CD8-positive, alpha-beta memory T cell (primary cell): Measurements from ENCODE around the gene RBMS3. TPM values are rescaled to one million over a fixed set of nuclear protein-coding genes. Genes with fewer than 3 reads are reported as not detected.

Experiments used
- CTCF ChIA-PET: fragments of 350-600 bp; sonication (Branson Sonifier 250); formaldehyde crosslinking; loops from one replicate; lab custom pipeline; 2021; ENCODE audit warnings: antibody characterized with exemption; lab: Charles Lee
- POLR2A ChIA-PET: fragments of 350-600 bp; sonication (Branson Sonifier 250); formaldehyde crosslinking; loops from one replicate; lab custom pipeline; 2021; ENCODE audit warnings: antibody characterized with exemption; lab: Charles Lee
- DNase-seq, 5 donors: peaks; one replicate each; pipeline versions ENCODE4 v3.0.0 to v3.0.0-alpha.2; 2020 to 2022; ENCODE audit warnings: mixed read lengths in 1 of 5
- H3K27ac ChIP-seq: one replicate; pipeline ENCODE4 v1.7.0; 2013; ENCODE audit warnings: low read depth, mild to moderate bottlenecking, low read length, moderate library complexity
- H3K27me3 ChIP-seq: 2 replicates; pipeline ENCODE4 v1.7.0; 2013; ENCODE audit warnings: low read length, mild to moderate bottlenecking; ENCODE audit not compliant: insufficient read depth, poor library complexity, severe bottlenecking
- H3K36me3 ChIP-seq: 2 replicates; pipeline ENCODE4 v1.7.0; 2013; ENCODE audit warnings: mild to moderate bottlenecking, low read length, moderate library complexity; ENCODE audit not compliant: insufficient read depth
- H3K4me1 ChIP-seq: 2 replicates; pipeline ENCODE4 v1.7.0; 2013; ENCODE audit warnings: mild to moderate bottlenecking, low read length, moderate library complexity; ENCODE audit not compliant: insufficient read depth
- H3K4me3 ChIP-seq: 2 replicates; pipeline ENCODE4 v1.7.0; 2013; ENCODE audit warnings: mild to moderate bottlenecking, low read length
- H3K9me3 ChIP-seq: 2 replicates; pipeline ENCODE4 v1.7.0; 2013; ENCODE audit warnings: mild to moderate bottlenecking, low read length
- H3K27ac Mint-ChIP-seq, 8 donors: one replicate each; pipeline ENCODE4 v1.8.0; 2020 to 2021; ENCODE audit warnings: mixed read lengths in 8 of 8, mild to moderate bottlenecking in 6 of 8, inconsistent platforms in 3 of 8, moderate library complexity in 3 of 8
- H3K27me3 Mint-ChIP-seq, 2 donors: one replicate each; pipeline ENCODE4 v1.8.0; 2020 to 2021; ENCODE audit warnings: mixed read lengths in 2 of 2, mild to moderate bottlenecking in 1 of 2, moderate library complexity in 1 of 2
- H3K36me3 Mint-ChIP-seq, 3 donors: one replicate each; pipeline ENCODE4 v1.8.0; 2020 to 2021; ENCODE audit warnings: mixed read lengths in 3 of 3, inconsistent platforms in 1 of 3, mild to moderate bottlenecking in 1 of 3
- H3K4me1 Mint-ChIP-seq, 3 donors: one replicate each; pipeline ENCODE4 v1.8.0; 2020 to 2021; ENCODE audit warnings: mixed read lengths in 3 of 3, inconsistent platforms in 1 of 3, mild to moderate bottlenecking in 1 of 3
- H3K4me3 Mint-ChIP-seq, 7 donors: one replicate each; pipeline ENCODE4 v1.8.0; 2020 to 2021; ENCODE audit warnings: mixed read lengths in 7 of 7, mild to moderate bottlenecking in 6 of 7, moderate library complexity in 4 of 7, inconsistent platforms in 2 of 7
- H3K9me3 Mint-ChIP-seq, 5 donors: one replicate each; pipeline ENCODE4 v1.8.0; 2020 to 2022; ENCODE audit warnings: mixed read lengths in 5 of 5, mild to moderate bottlenecking in 3 of 5, moderate library complexity in 2 of 5, inconsistent platforms in 1 of 5
- polyA plus RNA-seq: library from polyadenylated mRNA; unstranded; fragments of 300-500 nt; fragmentation: Illumina TruSeq; gene quantifications from one replicate; pipeline ENCODE4 v1.2.3, GENCODE V29; 2021
- total RNA-seq, 2 experiments: library from RNA; stranded (reverse); gene quantifications; one replicate each; pipeline ENCODE4 v1.2.3, GENCODE V29; 2021

Gene RBMS3
- total and polyA plus RNA-seq, 3 experiments from 2014 or later: 0.21 to 0.33 (median 0.22) TPM

DNA sequence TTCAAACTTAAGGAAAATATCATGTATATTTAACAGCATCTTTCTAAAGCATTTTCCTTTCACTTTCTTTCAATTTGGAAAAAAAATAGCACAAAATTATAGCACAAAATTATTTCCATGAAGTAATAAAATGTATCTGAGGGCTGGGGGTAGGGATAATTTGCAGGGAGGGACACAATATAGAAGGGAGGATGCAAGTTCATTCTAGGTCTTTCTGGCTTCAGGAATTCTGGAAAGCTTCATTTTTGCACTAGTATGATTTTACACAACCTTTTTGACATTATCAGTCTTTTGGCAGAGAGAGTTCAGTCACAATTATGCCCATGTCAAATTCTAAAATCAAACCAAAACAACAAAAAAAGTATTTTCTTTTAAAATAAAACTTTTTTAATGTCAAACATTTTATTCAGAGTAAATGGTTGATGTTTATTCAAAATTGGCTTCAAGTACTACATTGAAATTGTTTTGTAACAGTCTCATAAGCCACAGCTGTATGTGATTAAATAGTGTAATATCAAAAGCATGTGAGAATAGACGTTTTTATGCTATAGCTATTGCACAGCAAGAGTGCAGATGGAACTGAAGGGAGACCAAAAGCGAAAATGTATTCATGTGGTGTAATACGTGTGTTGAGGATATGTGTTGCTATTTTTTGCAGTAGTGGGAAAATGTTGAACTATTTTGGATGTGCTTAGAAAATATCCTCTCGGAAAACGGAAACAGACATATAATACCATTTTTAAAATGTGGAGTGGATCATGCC is 5.8 kb downstream of the RBMS3 start:
- peaks cover 9 to 12% (median 10%) of the 10 kb centered on the region in 3 donors for H3K4me1 Mint-ChIP-seq
- no peak overlapping the region for H3K4me3 ChIP-seq
- H3K27ac Mint-ChIP-seq: no peak overlapping the region
- H3K9me3 Mint-ChIP-seq: peaks cover 0 to 6% (median 0%) of the 10 kb centered on the region in 5 donors
- no peak overlapping the region for H3K4me3 Mint-ChIP-seq
- H3K9me3 ChIP-seq: no peaks in the 10 kb centered on the region
- H3K27me3 ChIP-seq: no peaks in the 10 kb centered on the region
- POLR2A ChIA-PET: no interaction called here
- H3K36me3 ChIP-seq: no peaks in the 10 kb centered on the region
- no peak overlapping the region for H3K27ac ChIP-seq
- H3K36me3 Mint-ChIP-seq: no peaks in the 10 kb centered on the region
- no peak for DNase-seq
- CTCF ChIA-PET: no interaction called here
- no peaks in the 10 kb centered on the region for H3K4me1 ChIP-seq
- H3K27me3 Mint-ChIP-seq: peaks cover 5 to 12% of the 10 kb centered on the region in 2 donors

GRCh38 chr3:29290596-29290995 is 9.7 kb downstream of the RBMS3 start:
- DNase-seq: no peak
- POLR2A ChIA-PET: no interaction called here

GRCh38 chr3:29291260-29291981 is 10.6 kb downstream of the RBMS3 start:
- Mint-ChIP-seq H3K36me3 (no peaks in the 10 kb centered on the region), H3K4me1 (no peaks in the 10 kb centered on the region), H3K27ac (no peak overlapping the region), H3K27me3 (peaks cover 0 to 2% of the 10 kb centered on the region in 2 donors), H3K9me3 (peaks cover 0 to 4% (median 0%) of the 10 kb centered on the region in 5 donors), H3K4me3 (no peak overlapping the region)
- H3K4me3 ChIP-seq: no peak overlapping the region
- H3K27ac ChIP-seq: no peak overlapping the region
- no peak for DNase-seq
- no peaks in the 10 kb centered on the region for H3K36me3 ChIP-seq
- CTCF ChIA-PET: no interaction called here
- no peaks in the 10 kb centered on the region for H3K27me3 ChIP-seq
- POLR2A ChIA-PET: no interaction called here
- no peaks in the 10 kb centered on the region for H3K9me3 ChIP-seq
- H3K4me1 ChIP-seq: no peaks in the 10 kb centered on the region

More at GRCh38 chr3:29290596-29290995, 9.7 kb downstream of the RBMS3 start:
- Histone ChIP-seq H3K27ac (no peak overlapping the region), H3K9me3 (no peaks in the 10 kb centered on the region), H3K4me3 (no peak overlapping the region), H3K27me3 (no peaks in the 10 kb centered on the region), H3K36me3 (no peaks in the 10 kb centered on the region), H3K4me1 (no peaks in the 10 kb centered on the region)
- H3K4me3 Mint-ChIP-seq: no peak overlapping the region
- CTCF ChIA-PET: no interaction called here
- H3K36me3 Mint-ChIP-seq: no peaks in the 10 kb centered on the region
- no peak overlapping the region for H3K27ac Mint-ChIP-seq
- H3K27me3 Mint-ChIP-seq: peaks cover 0 to 2% of the 10 kb centered on the region in 2 donors
- no peaks in the 10 kb centered on the region for H3K4me1 Mint-ChIP-seq
- H3K9me3 Mint-ChIP-seq: peaks cover 0 to 4% (median 0%) of the 10 kb centered on the region in 5 donors

DNA sequence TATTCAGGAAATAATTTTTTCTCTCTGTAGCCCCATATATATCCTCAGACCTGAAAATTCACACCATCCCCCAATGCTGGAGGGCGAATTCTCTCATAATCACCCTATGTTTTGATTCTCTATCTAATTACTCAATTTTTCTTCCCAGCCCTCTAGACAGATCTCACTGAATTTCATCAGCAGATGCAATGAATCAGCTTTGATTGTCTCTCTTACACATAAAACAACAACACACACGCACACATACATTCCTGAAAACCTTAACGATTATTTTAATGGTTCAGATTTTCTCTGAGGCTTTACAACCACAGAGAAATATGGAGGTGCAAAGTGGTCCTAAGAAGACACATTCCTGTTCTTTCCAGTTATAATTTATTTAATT is 11.1 kb downstream of the RBMS3 start:
- no peaks in the 10 kb centered on the region for H3K4me1 ChIP-seq
- H3K4me3 ChIP-seq: no peak overlapping the region
- H3K36me3 ChIP-seq: no peaks in the 10 kb centered on the region
- H3K27me3 ChIP-seq: no peaks in the 10 kb centered on the region
- H3K27ac Mint-ChIP-seq: no peak overlapping the region
- H3K9me3 Mint-ChIP-seq: peaks cover 0 to 4% (median 0%) of the 10 kb centered on the region in 5 donors
- ChIA-PET POLR2A (no interaction called here), CTCF (no interaction called here)
- no peaks in the 10 kb centered on the region for H3K36me3 Mint-ChIP-seq
- DNase-seq: no peak
- H3K9me3 ChIP-seq: no peaks in the 10 kb centered on the region
- no peaks in the 10 kb centered on the region for H3K4me1 Mint-ChIP-seq
- no peak overlapping the region for H3K4me3 Mint-ChIP-seq
- H3K27ac ChIP-seq: no peak overlapping the region
- peaks cover 0 to 2% of the 10 kb centered on the region in 2 donors for H3K27me3 Mint-ChIP-seq

- Histone ChIP-seq H3K27me3 (no peaks in the 10 kb centered on the region), H3K36me3 (no peaks in the 10 kb centered on the region), H3K4me3 (no peak overlapping the region), H3K4me1 (no peaks in the 10 kb centered on the region), H3K27ac (no peak overlapping the region), H3K9me3 (no peaks in the 10 kb centered on the region)
- DNase-seq: no peak
- no peaks in the 10 kb centered on the region for H3K4me1 Mint-ChIP-seq
- H3K9me3 Mint-ChIP-seq: peaks cover 0 to 4% (median 0%) of the 10 kb centered on the region in 5 donors
- H3K4me3 Mint-ChIP-seq: no peak overlapping the region
- ChIA-PET POLR2A (no interaction called here), CTCF (no interaction called here)
- H3K27ac Mint-ChIP-seq: no peak overlapping the region
- no peaks in the 10 kb centered on the region for H3K36me3 Mint-ChIP-seq
- H3K27me3 Mint-ChIP-seq: peaks cover 0 to 2% of the 10 kb centered on the region in 2 donors
These were observed 12.6 kb downstream of the RBMS3 start for GRCh38 chr3:29293421-29293820.

DNA sequence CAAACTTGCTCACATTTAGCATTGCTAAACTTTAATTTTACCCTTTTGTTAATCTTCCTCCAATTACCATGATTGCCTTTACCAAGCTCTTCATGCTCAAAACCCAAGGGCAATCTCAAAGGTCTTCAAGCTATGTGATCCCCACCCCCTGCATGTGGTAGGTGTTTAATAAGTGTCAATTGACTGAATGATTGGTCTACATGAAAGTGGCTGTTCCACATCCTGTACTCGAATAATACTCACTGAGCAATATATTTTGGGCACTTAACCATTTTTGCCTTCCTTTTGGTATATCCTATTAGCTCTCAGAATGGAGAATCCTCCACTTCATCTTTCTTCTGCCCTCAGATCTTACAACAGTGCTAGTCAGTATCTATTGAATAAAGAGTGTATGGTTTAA is 17.1 kb downstream of the RBMS3 start:
- H3K27me3 Mint-ChIP-seq: no peaks in the 10 kb centered on the region
- peaks cover 0 to 4% (median 0%) of the 10 kb centered on the region in 5 donors for H3K9me3 Mint-ChIP-seq
- H3K36me3 ChIP-seq: no peaks in the 10 kb centered on the region
- H3K27ac ChIP-seq: no peak overlapping the region
- no peaks in the 10 kb centered on the region for H3K36me3 Mint-ChIP-seq
- H3K4me3 Mint-ChIP-seq: no peak overlapping the region
- H3K4me3 ChIP-seq: no peak overlapping the region
- no peaks in the 10 kb centered on the region for H3K4me1 ChIP-seq
- no peaks in the 10 kb centered on the region for H3K4me1 Mint-ChIP-seq
- H3K9me3 ChIP-seq: no peaks in the 10 kb centered on the region
- POLR2A ChIA-PET: no interaction called here
- no peak overlapping the region for H3K27ac Mint-ChIP-seq
- H3K27me3 ChIP-seq: no peaks in the 10 kb centered on the region
- DNase-seq: no peak
- CTCF ChIA-PET: no interaction called here

- Mint-ChIP-seq H3K9me3 (peaks cover 0 to 4% (median 2%) of the 10 kb centered on the region in 5 donors), H3K27ac (no peak overlapping the region), H3K4me3 (no peak overlapping the region), H3K4me1 (no peaks in the 10 kb centered on the region), H3K36me3 (no peaks in the 10 kb centered on the region), H3K27me3 (no peaks in the 10 kb centered on the region)
- ChIA-PET CTCF (no interaction called here), POLR2A (no interaction called here)
- Histone ChIP-seq H3K4me3 (no peak overlapping the region), H3K9me3 (no peaks in the 10 kb centered on the region), H3K36me3 (no peaks in the 10 kb centered on the region), H3K27ac (no peak overlapping the region), H3K4me1 (no peaks in the 10 kb centered on the region), H3K27me3 (no peaks in the 10 kb centered on the region)
- no peak for DNase-seq
These were observed 20.6 kb downstream of the RBMS3 start for GRCh38 chr3:29301332-29302019.

GRCh38 chr3:29302619-29303018 is 21.7 kb downstream of the RBMS3 start:
- Mint-ChIP-seq H3K9me3 (peaks cover 0 to 4% (median 3%) of the 10 kb centered on the region in 5 donors), H3K36me3 (no peaks in the 10 kb centered on the region), H3K4me1 (no peaks in the 10 kb centered on the region), H3K27ac (no peak overlapping the region), H3K27me3 (no peaks in the 10 kb centered on the region), H3K4me3 (no peak overlapping the region)
- Histone ChIP-seq H3K27ac (no peak overlapping the region), H3K36me3 (no peaks in the 10 kb centered on the region), H3K4me3 (no peak overlapping the region), H3K9me3 (no peaks in the 10 kb centered on the region), H3K27me3 (no peaks in the 10 kb centered on the region), H3K4me1 (no peaks in the 10 kb centered on the region)
- ChIA-PET POLR2A (no interaction called here), CTCF (no interaction called here)
- DNase-seq: no peak
